Measurements from ENCODE around the gene DIPK1A.

DIPK1A gene

GRCh38 chr1:92949937-92950817 is 11.1 kb downstream of the DIPK1A start:
- no peak for TF ChIP-seq GATA3 (IDR thresholded peaks at IDR 0.05; ENCODE audit: low read depth, low read length)
- no peak for TF ChIP-seq GATA2 (IDR thresholded peaks at IDR 0.05; ENCODE audit: low read depth, low read length)

GRCh38 chr1:92948071-92948470 is 13.2 kb downstream of the DIPK1A start:
- TF ChIP-seq GATA3 (IDR thresholded peaks at IDR 0.05; ENCODE audit: low read depth, low read length) (no peak), GATA2 (IDR thresholded peaks at IDR 0.05; ENCODE audit: low read depth, low read length) (no peak)

GRCh38 chr1:92945748-92946270 is 15.5 kb downstream of the DIPK1A start:
- TF ChIP-seq GATA3 (IDR thresholded peaks at IDR 0.05; ENCODE audit: low read depth, low read length): no peak
- no peak for TF ChIP-seq GATA2 (IDR thresholded peaks at IDR 0.05; ENCODE audit: low read depth, low read length)

GRCh38 chr1:92944901-92945747 is 16.1 kb downstream of the DIPK1A start:
- TF ChIP-seq GATA3 (IDR thresholded peaks at IDR 0.05; ENCODE audit: low read depth, low read length) (no peak), GATA2 (IDR thresholded peaks at IDR 0.05; ENCODE audit: low read depth, low read length) (no peak)

GRCh38 chr1:92943502-92943847 is 17.8 kb downstream of the DIPK1A start:
- no peak for TF ChIP-seq GATA2 (IDR thresholded peaks at IDR 0.05; ENCODE audit: low read depth, low read length)

GRCh38 chr1:92940541-92940940 is 20.7 kb downstream of the DIPK1A start:
- no peak for TF ChIP-seq GATA3 (IDR thresholded peaks at IDR 0.05; ENCODE audit: low read depth, low read length)
- TF ChIP-seq GATA2 (IDR thresholded peaks at IDR 0.05; ENCODE audit: low read depth, low read length): no peak

- TF ChIP-seq GATA3 (IDR thresholded peaks at IDR 0.05; ENCODE audit: low read depth, low read length): no peak
- TF ChIP-seq GATA2 (IDR thresholded peaks at IDR 0.05; ENCODE audit: low read depth, low read length): no peak
Measured at GRCh38 chr1:92937731-92938130, 23.5 kb downstream of the DIPK1A start.

GRCh38 chr1:92936865-92937264 is 24.4 kb downstream of the DIPK1A start:
- TF ChIP-seq GATA3 (IDR thresholded peaks at IDR 0.05; ENCODE audit: low read depth, low read length): no peak

- no peak for TF ChIP-seq GATA3 (IDR thresholded peaks at IDR 0.05; ENCODE audit: low read depth, low read length)
- 0 out of 2 replicates have a peak, but pooled peaks have one; percentile 28 for TF ChIP-seq GATA2 (IDR thresholded peaks at IDR 0.05; ENCODE audit: low read depth, low read length)
Measured at GRCh38 chr1:92934395-92935378, 26.6 kb downstream of the DIPK1A start.

- TF ChIP-seq GATA3 (IDR thresholded peaks at IDR 0.05; ENCODE audit: low read depth, low read length) (no peak), GATA2 (IDR thresholded peaks at IDR 0.05; ENCODE audit: low read depth, low read length) (no peak)
Measured at GRCh38 chr1:92933459-92933858, 27.8 kb downstream of the DIPK1A start.

GRCh38 chr1:92931691-92932090 is 29.6 kb downstream of the DIPK1A start:
- no peak for TF ChIP-seq GATA2 (IDR thresholded peaks at IDR 0.05; ENCODE audit: low read depth, low read length)
- TF ChIP-seq GATA3 (IDR thresholded peaks at IDR 0.05; ENCODE audit: low read depth, low read length): no peak

- TF ChIP-seq GATA2 (IDR thresholded peaks at IDR 0.05; ENCODE audit: low read depth, low read length) (no peak), GATA3 (IDR thresholded peaks at IDR 0.05; ENCODE audit: low read depth, low read length) (no peak)
Measured at GRCh38 chr1:92929461-92929860, 31.8 kb downstream of the DIPK1A start.

- no peak for TF ChIP-seq GATA2 (IDR thresholded peaks at IDR 0.05; ENCODE audit: low read depth, low read length)
- no peak for TF ChIP-seq GATA3 (IDR thresholded peaks at IDR 0.05; ENCODE audit: low read depth, low read length)
Measured at GRCh38 chr1:92927870-92928269, 33.4 kb downstream of the DIPK1A start.
